Measurements from ENCODE around the gene RAX. TPM values are rescaled to one million over a fixed set of nuclear protein-coding genes. Genes with fewer than 3 reads are reported as not detected.

Gene RAX
- total RNA-seq, 2 donors from 2014 or later, result not detected

GRCh38 chr18:59231877-59232276 is 41.4 kb downstream of the RAX start:
- no peak overlapping the region for H3K27ac ChIP-seq
- no peak overlapping the region for H3K4me3 ChIP-seq
- ATAC-seq (ENCODE audit: insufficient number of reproducible peaks, low FRiP score, low read depth) (no peak), DNase-seq (ENCODE audit: low spot score) (no peak)
- H3K4me1 ChIP-seq (ENCODE audit: control insufficient read depth in 1 of 2, low read depth in 2 of 2), result no peaks in the 10 kb centered on the region
- no peaks in the 10 kb centered on the region for H3K27me3 ChIP-seq (replicated peaks; ENCODE audit: insufficient read depth)
- H3K36me3 ChIP-seq, result no peaks in the 10 kb centered on the region
- H3K9me3 ChIP-seq, result no peaks in the 10 kb centered on the region
- TF ChIP-seq CTCF (IDR thresholded peaks at IDR 0.05), result no peak

- DNase-seq (ENCODE audit: low spot score) (no peak), ATAC-seq (ENCODE audit: insufficient number of reproducible peaks, low FRiP score, low read depth) (no peak)
- Histone ChIP-seq H3K36me3 (no peaks in the 10 kb centered on the region), H3K27ac (no peak overlapping the region), H3K4me1 (ENCODE audit: control insufficient read depth in 1 of 2, low read depth in 2 of 2) (no peaks in the 10 kb centered on the region), H3K27me3 (replicated peaks; ENCODE audit: insufficient read depth) (no peaks in the 10 kb centered on the region), H3K9me3 (no peaks in the 10 kb centered on the region), H3K4me3 (no peak overlapping the region)
- no peak for TF ChIP-seq CTCF (IDR thresholded peaks at IDR 0.05)
These were observed 42.1 kb downstream of the RAX start for GRCh38 chr18:59231114-59231513.

GRCh38 chr18:59229701-59230443 is 43.4 kb downstream of the RAX start:
- H3K27ac ChIP-seq, result no peak overlapping the region
- TF ChIP-seq CTCF (IDR thresholded peaks at IDR 0.05), result no peak
- no peak overlapping the region for H3K4me3 ChIP-seq
- H3K36me3 ChIP-seq, result no peaks in the 10 kb centered on the region
- ATAC-seq (ENCODE audit: insufficient number of reproducible peaks, low FRiP score, low read depth) (no peak), DNase-seq (ENCODE audit: low spot score) (no peak)
- no peaks in the 10 kb centered on the region for H3K4me1 ChIP-seq (ENCODE audit: control insufficient read depth in 1 of 2, low read depth in 2 of 2)
- H3K9me3 ChIP-seq, result no peaks in the 10 kb centered on the region
- no peaks in the 10 kb centered on the region for H3K27me3 ChIP-seq (replicated peaks; ENCODE audit: insufficient read depth)

- H3K9me3 ChIP-seq, result no peaks in the 10 kb centered on the region
- ATAC-seq (ENCODE audit: insufficient number of reproducible peaks, low FRiP score, low read depth) (no peak), DNase-seq (ENCODE audit: low spot score) (no peak)
- H3K27ac ChIP-seq, result no peak overlapping the region
- no peak overlapping the region for H3K4me3 ChIP-seq
- no peaks in the 10 kb centered on the region for H3K4me1 ChIP-seq (ENCODE audit: control insufficient read depth in 1 of 2, low read depth in 2 of 2)
- TF ChIP-seq CTCF (IDR thresholded peaks at IDR 0.05), result no peak
- no peaks in the 10 kb centered on the region for H3K27me3 ChIP-seq (replicated peaks; ENCODE audit: insufficient read depth)
- H3K36me3 ChIP-seq, result no peaks in the 10 kb centered on the region
These were observed 44.1 kb downstream of the RAX start for GRCh38 chr18:59229191-59229590.

- no peak for ATAC-seq (ENCODE audit: insufficient number of reproducible peaks, low FRiP score, low read depth)
- no peaks in the 10 kb centered on the region for H3K9me3 ChIP-seq
- no peak overlapping the region for H3K4me3 ChIP-seq
- TF ChIP-seq CTCF (IDR thresholded peaks at IDR 0.05), result no peak
- no peaks in the 10 kb centered on the region for H3K4me1 ChIP-seq (ENCODE audit: control insufficient read depth in 1 of 2, low read depth in 2 of 2)
- no peak for DNase-seq (ENCODE audit: low spot score)
- H3K27me3 ChIP-seq (replicated peaks; ENCODE audit: insufficient read depth), result no peaks in the 10 kb centered on the region
- H3K27ac ChIP-seq, result no peak overlapping the region
- H3K36me3 ChIP-seq, result no peaks in the 10 kb centered on the region
These were observed 44.9 kb downstream of the RAX start for GRCh38 chr18:59228351-59228750.

Measured in thoracic aorta (tissue), 2 donors.